Right lobe of liver (tissue), 4 donors: ENCODE measurements around the gene DEUP1.

Experiments used
- POLR2A ChIP-seq: fragments of 450-650 bp; IDR thresholded peaks from one replicate; pipeline ENCODE4 v1.6.1; 2017; ENCODE audit warnings: antibody characterized with exemption, mild to moderate bottlenecking
- TF ChIP-seq, protein P1 (sequence below), 4 donors: fragments of 200-600 bp in 3 of 4; fragments of 450-650 bp in 1 of 4; IDR thresholded peaks; one replicate each; pipeline versions ENCODE4 v1.5.1 to v1.8.0; 2016 to 2022; ENCODE audit warnings: antibody characterized with exemption in 4 of 4, mild to moderate bottlenecking in 2 of 4
- donor health status: DM: no; HTN: no; CAD: no.
- donor health status: DM: no; HTN: no; CAD: no.
- donor health status: DM: no; HTN: yes; CAD: no.

GRCh38 chr11:93432247-93432646 is 101.7 kb downstream of the DEUP1 start:
- TF ChIP-seq, protein P1, sequence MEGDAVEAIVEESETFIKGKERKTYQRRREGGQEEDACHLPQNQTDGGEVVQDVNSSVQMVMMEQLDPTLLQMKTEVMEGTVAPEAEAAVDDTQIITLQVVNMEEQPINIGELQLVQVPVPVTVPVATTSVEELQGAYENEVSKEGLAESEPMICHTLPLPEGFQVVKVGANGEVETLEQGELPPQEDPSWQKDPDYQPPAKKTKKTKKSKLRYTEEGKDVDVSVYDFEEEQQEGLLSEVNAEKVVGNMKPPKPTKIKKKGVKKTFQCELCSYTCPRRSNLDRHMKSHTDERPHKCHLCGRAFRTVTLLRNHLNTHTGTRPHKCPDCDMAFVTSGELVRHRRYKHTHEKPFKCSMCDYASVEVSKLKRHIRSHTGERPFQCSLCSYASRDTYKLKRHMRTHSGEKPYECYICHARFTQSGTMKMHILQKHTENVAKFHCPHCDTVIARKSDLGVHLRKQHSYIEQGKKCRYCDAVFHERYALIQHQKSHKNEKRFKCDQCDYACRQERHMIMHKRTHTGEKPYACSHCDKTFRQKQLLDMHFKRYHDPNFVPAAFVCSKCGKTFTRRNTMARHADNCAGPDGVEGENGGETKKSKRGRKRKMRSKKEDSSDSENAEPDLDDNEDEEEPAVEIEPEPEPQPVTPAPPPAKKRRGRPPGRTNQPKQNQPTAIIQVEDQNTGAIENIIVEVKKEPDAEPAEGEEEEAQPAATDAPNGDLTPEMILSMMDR (IDR thresholded peaks at IDR 0.05), result no peak
- no peak for TF ChIP-seq POLR2A
